Measurements from ENCODE around the gene PACS1.
A peak's percentile ranks its signal among the peaks of the same experiment; 100 is the strongest.

The PACS1 gene

DNA sequence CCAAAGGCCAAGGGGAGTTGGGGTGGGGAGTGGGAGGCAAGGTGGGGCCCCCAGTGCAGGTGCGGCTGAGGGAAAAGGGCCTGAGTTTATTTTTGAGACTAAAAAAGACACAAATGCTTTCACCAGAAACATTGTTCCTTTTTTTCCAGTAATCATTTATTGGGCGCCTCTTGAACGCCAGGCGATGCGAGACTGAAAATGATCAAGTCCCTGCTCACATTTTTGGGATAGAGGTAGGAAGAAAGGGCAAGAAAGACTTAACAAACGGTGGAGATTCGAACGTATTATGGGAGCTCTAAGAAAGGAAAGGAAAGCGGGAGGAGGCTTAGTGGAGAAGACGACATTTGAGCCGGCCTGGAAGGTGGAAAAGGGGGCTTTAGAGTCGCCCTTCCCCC is 18.7 kb upstream of the PACS1 start:
- TF ChIP-seq, protein P1, sequence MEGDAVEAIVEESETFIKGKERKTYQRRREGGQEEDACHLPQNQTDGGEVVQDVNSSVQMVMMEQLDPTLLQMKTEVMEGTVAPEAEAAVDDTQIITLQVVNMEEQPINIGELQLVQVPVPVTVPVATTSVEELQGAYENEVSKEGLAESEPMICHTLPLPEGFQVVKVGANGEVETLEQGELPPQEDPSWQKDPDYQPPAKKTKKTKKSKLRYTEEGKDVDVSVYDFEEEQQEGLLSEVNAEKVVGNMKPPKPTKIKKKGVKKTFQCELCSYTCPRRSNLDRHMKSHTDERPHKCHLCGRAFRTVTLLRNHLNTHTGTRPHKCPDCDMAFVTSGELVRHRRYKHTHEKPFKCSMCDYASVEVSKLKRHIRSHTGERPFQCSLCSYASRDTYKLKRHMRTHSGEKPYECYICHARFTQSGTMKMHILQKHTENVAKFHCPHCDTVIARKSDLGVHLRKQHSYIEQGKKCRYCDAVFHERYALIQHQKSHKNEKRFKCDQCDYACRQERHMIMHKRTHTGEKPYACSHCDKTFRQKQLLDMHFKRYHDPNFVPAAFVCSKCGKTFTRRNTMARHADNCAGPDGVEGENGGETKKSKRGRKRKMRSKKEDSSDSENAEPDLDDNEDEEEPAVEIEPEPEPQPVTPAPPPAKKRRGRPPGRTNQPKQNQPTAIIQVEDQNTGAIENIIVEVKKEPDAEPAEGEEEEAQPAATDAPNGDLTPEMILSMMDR (conservative IDR thresholded peaks at IDR 0.05): no peak
- no peak for TF ChIP-seq ZFX (IDR thresholded peaks at IDR 0.05)
- peak overlapping the region; percentile 81 for H3K27ac ChIP-seq

DNA sequence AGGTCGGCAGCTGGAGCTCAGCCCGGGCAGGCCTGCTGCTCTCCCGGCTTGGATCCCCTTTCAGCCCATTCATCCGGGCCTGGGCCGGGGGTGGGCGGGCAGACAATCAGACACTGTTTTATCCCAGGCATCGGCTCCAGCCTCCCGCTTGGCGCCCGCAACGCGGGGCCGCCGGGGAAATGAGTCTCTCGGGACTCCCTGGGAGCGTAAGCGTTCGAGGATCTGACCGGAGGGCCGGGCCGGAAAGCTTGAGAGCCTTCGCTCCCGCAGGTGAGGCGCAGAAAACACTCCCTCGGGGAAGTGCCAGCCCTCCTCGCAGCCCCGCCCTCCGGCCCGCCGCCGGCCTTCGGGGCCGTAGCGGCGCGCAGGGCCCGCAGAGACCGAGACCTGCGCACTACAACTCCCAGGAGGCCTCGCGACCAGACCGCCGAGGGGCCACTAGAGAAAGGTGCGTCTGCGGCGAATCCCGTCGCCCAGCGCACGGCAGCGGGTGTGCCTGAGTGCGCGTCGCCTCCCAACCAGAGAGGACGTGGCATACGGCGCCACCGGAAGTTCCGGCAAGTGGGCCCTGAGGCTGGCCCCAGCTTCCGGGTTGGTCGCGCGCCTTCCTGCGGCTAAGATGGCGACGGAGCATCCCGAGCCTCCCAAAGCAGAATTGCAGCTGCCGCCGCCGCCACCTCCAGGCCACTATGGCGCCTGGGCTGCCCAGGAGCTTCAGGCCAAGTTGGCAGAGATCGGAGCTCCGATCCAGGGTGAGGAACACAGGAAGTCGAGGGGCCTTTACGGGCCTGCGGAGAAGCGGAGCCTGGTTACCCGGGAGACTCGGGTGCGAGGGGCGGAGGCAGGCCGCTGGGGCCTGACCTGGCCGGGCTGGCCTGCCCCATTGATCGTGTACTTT is 18.1 kb upstream of the PACS1 start, which contains the start of gene SF3B2:
Gene SF3B2, plus strand, starts transcription at position 599 of the 898 bp plus-strand sequence. Its CDS starts 21 bp downstream, at position 620.
- TF ChIP-seq, protein P1 (conservative IDR thresholded peaks at IDR 0.05): no peak
- TF ChIP-seq ZFX (IDR thresholded peaks at IDR 0.05): peak; percentile 91
- peak within 1 kb of the TSS; percentile 81 for H3K27ac ChIP-seq

DNA sequence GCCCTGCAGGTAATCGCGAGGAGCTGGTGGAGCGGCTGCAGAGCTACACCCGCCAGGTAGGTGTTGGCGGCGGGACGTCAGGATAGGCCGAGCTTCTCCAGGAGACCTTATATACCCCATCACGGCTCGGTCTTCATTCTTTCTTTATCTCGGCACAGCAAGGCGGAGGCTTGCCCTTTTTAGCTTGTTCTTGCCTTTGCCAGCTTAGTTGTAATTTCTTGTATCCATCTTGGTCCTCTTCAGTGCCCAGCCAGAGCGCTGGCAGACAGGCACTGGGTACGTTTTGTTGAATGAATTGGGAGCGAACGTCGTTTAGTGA is 17.4 kb upstream of the PACS1 start:
- TF ChIP-seq, protein P1 (conservative IDR thresholded peaks at IDR 0.05): no peak
- TF ChIP-seq ZFX (IDR thresholded peaks at IDR 0.05): peak; percentile 41; the same call in 1 of the 2 replicates
- H3K27ac ChIP-seq: peak overlapping the region; percentile 81

DNA sequence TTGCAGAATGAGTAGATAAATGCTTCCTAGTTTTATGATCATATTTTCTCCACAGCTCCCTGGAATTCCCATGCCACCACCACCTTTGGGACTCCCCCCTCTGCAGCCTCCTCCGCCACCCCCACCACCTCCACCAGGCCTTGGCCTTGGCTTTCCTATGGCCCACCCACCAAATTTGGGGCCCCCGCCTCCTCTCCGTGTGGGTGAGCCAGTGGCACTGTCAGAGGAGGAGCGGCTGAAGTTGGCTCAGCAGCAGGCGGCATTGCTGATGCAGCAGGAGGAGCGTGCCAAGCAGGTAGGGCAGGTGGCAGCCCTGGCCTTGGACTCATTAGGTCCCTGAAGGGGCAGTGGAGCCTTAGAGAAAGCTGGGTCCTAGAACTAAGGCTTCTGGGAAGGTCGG is 15.1 kb upstream of the PACS1 start:
- no peak for TF ChIP-seq ZFX (IDR thresholded peaks at IDR 0.05)
- TF ChIP-seq, protein P1 (conservative IDR thresholded peaks at IDR 0.05): no peak
- no peak overlapping the region for H3K27ac ChIP-seq

DNA sequence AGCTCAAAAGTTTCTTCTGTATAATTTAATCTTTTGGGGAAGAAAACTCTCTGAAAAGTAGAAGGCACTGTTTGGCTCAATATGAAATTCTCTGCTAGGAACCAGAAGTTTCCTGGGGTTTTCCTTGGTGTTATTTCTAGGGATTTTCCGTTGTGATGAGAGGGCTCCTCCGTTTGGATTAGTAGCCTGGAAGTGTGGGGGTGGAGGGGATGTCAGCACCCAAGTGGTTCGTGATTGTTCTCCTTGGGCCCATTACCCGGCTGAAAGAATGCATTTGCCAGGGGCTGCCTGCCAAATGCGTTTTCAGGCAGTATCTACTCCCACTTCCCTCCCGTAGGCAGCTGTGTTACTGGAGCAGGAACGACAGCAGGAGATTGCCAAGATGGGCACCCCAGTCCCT is 13.6 kb upstream of the PACS1 start:
- no peak overlapping the region for H3K27ac ChIP-seq
- TF ChIP-seq, protein P1 (conservative IDR thresholded peaks at IDR 0.05): no peak
- no peak for TF ChIP-seq ZFX (IDR thresholded peaks at IDR 0.05)

DNA sequence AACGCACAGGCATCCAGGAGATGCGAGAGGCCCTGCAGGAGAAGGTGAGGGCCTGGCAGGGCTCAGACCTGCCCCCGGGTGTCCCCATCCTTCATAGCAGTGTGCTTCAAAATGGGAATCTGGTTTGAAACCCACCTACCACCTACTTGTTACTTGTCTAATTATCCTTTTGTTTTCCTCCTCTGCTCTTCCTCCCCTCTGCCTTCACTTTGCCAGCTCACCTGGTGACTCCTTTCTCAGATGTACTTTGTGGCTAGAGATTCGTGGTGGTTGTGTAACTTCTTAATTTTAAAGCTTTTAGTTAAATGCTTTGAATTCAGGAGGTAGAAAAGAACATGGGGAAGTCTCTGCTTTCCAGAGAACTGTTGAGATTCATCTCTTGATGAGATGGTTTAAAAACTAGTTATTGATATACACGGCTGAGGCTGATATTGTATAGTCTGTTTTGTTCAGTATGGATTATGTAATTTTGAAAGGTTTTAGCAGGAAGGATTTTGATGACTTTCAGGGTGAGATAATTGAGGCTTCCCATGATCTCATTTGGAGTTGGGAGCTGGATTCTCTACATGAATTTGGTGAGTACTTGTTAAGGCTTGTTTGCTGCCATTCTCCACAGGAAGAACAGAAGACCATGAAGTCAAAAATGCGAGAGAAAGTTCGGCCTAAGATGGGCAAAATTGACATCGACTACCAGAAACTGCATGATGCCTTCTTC is 9.9 kb upstream of the PACS1 start:
- TF ChIP-seq, protein P1 (conservative IDR thresholded peaks at IDR 0.05): no peak
- no peak for TF ChIP-seq ZFX (IDR thresholded peaks at IDR 0.05)
- H3K27ac ChIP-seq: no peak overlapping the region

DNA sequence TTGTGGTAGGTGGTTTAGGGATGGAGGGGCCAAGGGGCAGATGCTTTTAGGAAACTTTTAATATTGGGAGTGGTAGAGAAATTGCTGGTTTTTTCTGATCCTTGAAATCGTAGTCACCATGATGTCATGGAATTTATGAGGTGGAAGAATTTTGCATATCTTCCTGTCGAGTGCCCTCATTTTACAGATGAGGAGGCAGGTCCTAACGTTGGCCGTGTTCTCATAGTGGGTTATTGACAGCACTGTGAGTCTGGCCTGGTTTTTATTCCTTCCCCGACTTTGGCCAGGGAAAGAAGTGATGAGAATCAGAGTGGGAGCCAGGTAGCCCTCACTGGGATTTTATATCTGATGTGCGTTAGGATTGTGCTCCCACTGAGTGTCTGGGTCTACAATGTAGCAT is 8.8 kb upstream of the PACS1 start:
- no peak for TF ChIP-seq ZFX (IDR thresholded peaks at IDR 0.05)
- TF ChIP-seq, protein P1 (conservative IDR thresholded peaks at IDR 0.05): no peak

More for the DNA sequence above, 8.8 kb upstream of the PACS1 start:
- no peak overlapping the region; the same call in 1 of the 2 replicates for H3K27ac ChIP-seq
